Ishikawa (cell line): ENCODE measurements around the gene PPP2R2D.

Experiments used
- CEBPB ChIP-seq: IDR thresholded peaks from 2 replicates; pipeline ENCODE4 v1.6.1; 2012
- CREB1 ChIP-seq: IDR thresholded peaks from 2 replicates; pipeline ENCODE4 v1.6.1; 2012; ENCODE audit warnings: low read depth
- EGR1 ChIP-seq: IDR thresholded peaks from 2 replicates; pipeline ENCODE4 v1.6.1; 2012
- EP300 ChIP-seq: IDR thresholded peaks from 2 replicates; pipeline ENCODE4 v1.6.1; 2012; ENCODE audit warnings: borderline replicate concordance
- FOXM1 ChIP-seq: IDR thresholded peaks from 2 replicates; pipeline ENCODE4 v1.6.1; 2012; ENCODE audit warnings: low read depth, borderline replicate concordance
- MAX ChIP-seq: IDR thresholded peaks from 2 replicates; pipeline ENCODE4 v1.6.1; 2012
- NFIC ChIP-seq: IDR thresholded peaks from 2 replicates; pipeline ENCODE4 v1.6.1; 2012
- RAD21 ChIP-seq: IDR thresholded peaks from 2 replicates; pipeline ENCODE4 v1.6.1; 2012; ENCODE audit warnings: low read depth
- REST ChIP-seq: IDR thresholded peaks from 2 replicates; pipeline ENCODE4 v1.6.1; 2012; ENCODE audit warnings: low read depth, mild to moderate bottlenecking
- TAF1 ChIP-seq: IDR thresholded peaks from 2 replicates; pipeline ENCODE4 v1.6.1; 2012; ENCODE audit warnings: low read depth, mild to moderate bottlenecking
- TCF12 ChIP-seq: IDR thresholded peaks from 2 replicates; pipeline ENCODE4 v1.6.1; 2012; ENCODE audit warnings: low read depth
- TEAD4 ChIP-seq: IDR thresholded peaks from 2 replicates; pipeline ENCODE4 v1.6.1; 2012
- USF1 ChIP-seq: IDR thresholded peaks from 2 replicates; pipeline ENCODE4 v1.6.1; 2012
- YY1 ChIP-seq: IDR thresholded peaks from 2 replicates; pipeline ENCODE4 v1.6.1; 2012; ENCODE audit warnings: low read depth
- ZBTB7A ChIP-seq: IDR thresholded peaks from 2 replicates; pipeline ENCODE4 v1.6.1; 2012; ENCODE audit warnings: low read depth

The PPP2R2D gene

DNA sequence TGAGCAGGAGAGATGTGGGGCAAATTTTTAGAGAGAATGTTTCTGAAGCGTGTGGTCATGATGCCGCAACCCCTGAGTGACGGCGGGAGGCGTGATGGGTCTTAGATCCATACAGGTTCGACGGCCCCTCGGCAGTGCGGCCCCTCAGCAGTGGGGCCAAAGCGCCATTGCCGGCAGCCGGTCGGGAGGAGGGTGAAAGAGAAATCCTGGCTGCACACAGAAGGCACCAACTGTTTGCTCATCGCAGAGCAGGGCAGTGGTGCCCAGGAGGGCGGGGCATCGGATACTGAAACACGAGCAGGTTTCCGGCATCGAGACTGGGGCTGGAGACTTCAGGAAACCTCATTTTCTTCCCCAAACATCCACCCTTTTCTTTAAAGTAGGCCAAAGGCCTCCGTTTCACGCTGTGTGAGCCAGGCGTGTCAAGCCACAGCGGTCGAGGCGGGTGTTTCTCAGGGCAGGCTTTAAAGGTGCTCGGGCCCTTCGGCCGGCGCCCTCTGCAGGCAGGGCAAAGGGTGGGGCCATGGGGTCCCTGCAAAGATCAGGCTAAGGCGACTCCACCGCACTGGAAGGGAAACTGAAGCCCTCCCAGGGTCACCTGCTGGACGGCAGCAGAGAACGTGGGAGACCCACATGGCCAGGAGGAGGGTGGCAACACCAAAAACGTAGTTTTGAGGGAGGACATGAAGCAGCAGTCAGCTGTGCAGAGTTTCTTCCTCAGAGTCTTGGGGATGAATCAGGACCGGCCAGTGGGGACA is 42.0 kb upstream of the PPP2R2D start:
- TF ChIP-seq RAD21 (no peak), CREB1 (no peak), USF1 (no peak), FOXM1 (no peak), TEAD4 (no peak), EP300 (no peak), TAF1 (no peak), MAX (no peak), NFIC (no peak), REST (no peak), CEBPB (no peak)

DNA sequence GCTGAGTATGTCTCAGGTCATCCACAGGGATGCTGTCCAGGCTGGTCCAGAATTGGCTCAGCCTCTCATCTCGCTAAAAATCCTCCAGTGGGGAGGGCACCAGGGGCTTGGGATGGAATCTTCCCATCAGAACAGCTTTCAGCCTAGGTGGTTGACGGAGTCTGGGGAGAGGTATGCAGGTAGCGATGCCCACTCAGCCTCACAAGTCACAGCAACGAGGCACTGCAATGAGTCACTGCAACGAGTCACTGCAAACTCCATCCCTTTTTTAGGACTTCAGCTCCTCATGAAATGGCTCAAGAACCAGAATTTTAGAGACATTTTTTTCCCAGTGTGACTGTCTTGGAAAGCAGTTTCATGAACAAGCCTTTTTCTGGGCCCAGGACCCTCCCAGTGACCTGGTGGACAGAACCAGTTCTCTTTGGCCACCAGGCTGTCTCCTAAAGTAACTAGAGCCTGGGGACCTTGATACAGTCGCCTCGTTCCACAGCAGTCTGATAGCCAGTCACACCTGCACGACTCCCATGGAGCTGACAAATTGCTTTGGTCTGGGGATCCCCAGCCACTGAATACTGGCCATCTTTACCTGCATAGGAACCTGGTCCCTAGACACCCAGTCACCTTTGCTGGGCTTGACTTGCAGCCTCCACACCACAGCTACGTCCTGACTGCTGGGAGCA is 41.3 kb upstream of the PPP2R2D start:
- TF ChIP-seq CREB1 (no peak), FOXM1 (no peak), EGR1 (no peak), MAX (no peak), YY1 (no peak), RAD21 (no peak), CEBPB (no peak), USF1 (no peak), REST (no peak), TEAD4 (no peak), TCF12 (no peak), ZBTB7A (no peak), EP300 (no peak), TAF1 (no peak), NFIC (no peak)

DNA sequence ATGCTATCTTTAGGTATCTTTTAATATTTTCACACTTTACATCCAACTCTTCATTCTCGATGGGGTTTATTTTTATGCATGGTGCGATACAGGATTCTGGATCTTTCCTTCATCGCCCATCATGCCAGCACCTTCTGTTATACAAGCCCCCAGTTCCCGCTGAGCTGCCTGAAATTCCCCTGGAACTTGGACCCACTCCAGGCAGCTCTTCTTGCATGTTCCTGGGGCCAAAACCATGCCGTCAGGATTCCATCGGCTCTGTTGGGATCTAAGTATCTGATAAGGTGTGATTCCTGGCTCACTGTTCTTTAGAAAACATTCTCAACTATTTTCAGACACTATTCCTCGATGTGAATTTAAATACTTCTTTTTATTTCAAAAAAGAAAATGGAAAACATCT is 40.5 kb upstream of the PPP2R2D start:
- TF ChIP-seq EP300 (no peak), ZBTB7A (no peak), TCF12 (no peak), NFIC (no peak), CEBPB (no peak), REST (no peak), RAD21 (no peak)

DNA sequence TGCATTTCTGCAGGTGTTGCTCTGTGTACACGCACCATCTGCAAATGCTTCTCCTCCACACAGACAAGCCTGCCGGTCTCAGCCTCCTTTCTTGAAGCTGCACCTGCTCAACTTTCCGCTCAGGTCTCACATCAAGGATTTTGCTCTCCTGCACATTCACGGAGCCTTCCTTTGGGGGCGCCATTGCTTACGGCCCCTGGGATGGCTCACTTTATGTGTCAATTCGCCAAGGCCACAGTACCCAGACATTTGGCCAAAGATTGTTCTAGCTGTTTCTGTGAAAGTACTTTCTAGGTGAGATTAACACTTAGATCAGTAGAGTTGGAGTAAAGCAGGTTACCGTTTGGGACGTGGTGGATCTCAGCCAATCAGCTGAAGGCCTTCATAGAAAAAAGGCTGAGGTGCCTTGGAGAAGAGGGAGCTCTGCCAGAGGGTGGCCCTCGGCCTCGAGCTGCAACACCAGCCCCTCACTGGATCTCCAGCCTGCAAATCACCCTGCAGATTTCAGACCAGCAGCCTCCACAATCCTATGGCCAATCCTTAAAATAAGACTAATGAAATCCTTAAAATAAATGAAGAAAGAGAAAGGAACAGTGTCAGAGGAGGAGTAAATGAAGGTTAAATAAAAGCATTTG is 39.9 kb upstream of the PPP2R2D start:
- TF ChIP-seq TEAD4 (no peak), RAD21 (no peak), REST (no peak), TCF12 (no peak), CEBPB (no peak), NFIC (no peak), ZBTB7A (no peak), USF1 (no peak), CREB1 (no peak), MAX (no peak), TAF1 (no peak), FOXM1 (no peak), EP300 (no peak), EGR1 (no peak), YY1 (no peak)
